Stimulated activated CD4-positive, alpha-beta T cell treated with anti-CD3 and anti-CD28 coated beads, Interleukin-4, amount 100 ng/mL, for 4 hours (primary cell): ENCODE results near the gene ZNF414.

ENCODE experiments used
- DNase-seq, 2 experiments: peaks; one replicate each; pipeline ENCODE4 v3.0.0-alpha.2; 2020

Gene ZNF414

DNA sequence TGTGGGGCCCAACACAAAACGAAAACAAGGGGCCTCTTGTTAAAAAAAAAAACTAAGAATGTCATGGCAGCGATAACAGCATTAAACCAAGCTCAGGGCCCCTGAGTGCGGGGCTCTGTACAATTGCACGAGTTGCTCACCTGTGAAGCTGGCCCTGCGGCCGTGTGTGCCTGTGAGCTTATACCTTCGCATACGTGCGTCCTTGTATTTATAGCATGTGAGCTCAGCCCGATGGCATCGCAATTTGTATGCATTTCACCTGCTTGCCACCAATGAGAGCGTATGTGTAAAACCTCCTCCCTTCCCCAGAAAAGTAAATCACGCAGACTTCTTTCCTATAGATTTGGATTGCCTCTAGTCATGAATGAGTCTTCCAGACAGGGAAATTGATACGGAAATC is 52.1 kb downstream of the ZNF414 start:
- no peak for DNase-seq

DNA sequence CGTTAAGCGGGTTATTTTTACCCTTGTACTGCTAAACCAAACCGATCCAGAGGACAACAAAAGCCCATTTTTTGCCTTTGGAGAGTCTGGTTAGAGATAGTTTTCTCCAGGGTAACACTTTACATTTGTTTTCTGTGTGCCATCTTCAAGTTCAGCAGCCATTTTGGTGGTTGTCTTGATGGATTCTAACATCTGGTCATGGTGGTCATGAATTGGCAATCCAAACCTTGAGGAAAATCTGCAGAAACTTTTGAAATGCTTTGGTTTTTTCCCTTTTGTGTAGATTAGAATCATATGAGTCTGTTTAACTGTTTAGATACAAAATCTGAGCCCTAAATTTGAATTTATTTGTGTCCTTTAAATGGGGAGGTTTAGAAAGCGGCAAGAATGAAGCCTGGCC is 52.6 kb downstream of the ZNF414 start:
- no peak for DNase-seq

DNA sequence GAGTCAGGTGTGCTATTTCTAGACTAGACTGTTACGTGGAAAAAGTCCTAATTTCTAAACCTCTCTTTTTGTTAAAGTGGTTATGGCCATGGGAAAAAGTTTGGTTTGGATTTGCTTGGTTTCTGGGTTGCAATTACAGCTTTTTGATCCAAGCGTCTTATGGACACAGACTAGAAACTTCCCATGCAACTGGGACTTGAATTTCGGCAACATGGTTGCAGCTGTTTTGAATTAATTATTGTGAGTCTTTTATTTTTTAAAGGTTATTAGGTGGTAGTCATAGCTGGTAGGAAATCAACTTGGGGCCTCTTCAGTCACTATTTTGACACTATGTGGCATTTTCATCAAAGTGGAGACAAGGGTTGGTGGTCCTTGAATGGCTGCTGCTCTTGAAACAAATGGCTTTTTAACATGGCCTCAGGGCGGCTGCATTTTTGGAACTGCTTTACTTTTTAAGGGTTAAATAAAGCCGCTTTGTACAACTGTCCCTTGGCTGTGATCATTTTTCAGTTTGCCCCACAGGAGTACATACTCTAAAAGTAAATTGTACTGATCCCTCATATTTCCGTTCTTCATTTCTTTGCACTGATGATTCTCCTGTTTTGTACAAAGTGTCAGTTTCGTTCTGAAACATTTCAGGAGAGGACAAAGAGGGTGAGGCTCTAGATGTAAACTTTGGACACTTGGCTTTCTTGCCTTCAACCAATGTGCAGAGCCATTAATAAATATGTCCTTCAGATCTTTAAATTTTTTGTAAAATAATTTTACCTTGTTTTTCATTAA is 53.3 kb downstream of the ZNF414 start:
- no peak for DNase-seq
